Measurements from ENCODE around the gene SLC8B1.

GRCh38 chr12:113297214-113297587 lies 37.7 kb downstream of the SLC8B1 start:
- TF ChIP-seq CTCF (conservative IDR thresholded peaks at IDR 0.05) (no peak), EZH2 (IDR thresholded peaks at IDR 0.05; ENCODE audit: low read depth) (no peak)
